ES-I3 (cell line): ENCODE measurements around the gene UBE3D.
"Not testable (repeated sequence)": the region's sequence is repeated elsewhere in the genome, so short reads cannot be mapped to it uniquely, and the experiment has no call there.

Source experiments
- H3K36me3 ChIP-seq: 2 replicates; pipeline ENCODE4 v1.6.1; 2013; ENCODE audit warnings: mild to moderate bottlenecking, low read length, control low read depth, moderate library complexity; ENCODE audit not compliant: insufficient read depth
- H3K4me1 ChIP-seq: 2 replicates; pipeline ENCODE4 v1.6.1; 2013; ENCODE audit warnings: mild to moderate bottlenecking, control low read depth, low read length; ENCODE audit not compliant: insufficient read depth
- H3K9ac ChIP-seq: 2 replicates; pipeline ENCODE4 v1.6.1; 2013; ENCODE audit warnings: low read depth, mild to moderate bottlenecking, low read length, moderate library complexity
- H3K9me3 ChIP-seq: 2 replicates; pipeline ENCODE4 v1.6.1; 2013; ENCODE audit warnings: mild to moderate bottlenecking, low read length, moderate library complexity; ENCODE audit not compliant: control insufficient read depth, insufficient read depth

Gene UBE3D

DNA sequence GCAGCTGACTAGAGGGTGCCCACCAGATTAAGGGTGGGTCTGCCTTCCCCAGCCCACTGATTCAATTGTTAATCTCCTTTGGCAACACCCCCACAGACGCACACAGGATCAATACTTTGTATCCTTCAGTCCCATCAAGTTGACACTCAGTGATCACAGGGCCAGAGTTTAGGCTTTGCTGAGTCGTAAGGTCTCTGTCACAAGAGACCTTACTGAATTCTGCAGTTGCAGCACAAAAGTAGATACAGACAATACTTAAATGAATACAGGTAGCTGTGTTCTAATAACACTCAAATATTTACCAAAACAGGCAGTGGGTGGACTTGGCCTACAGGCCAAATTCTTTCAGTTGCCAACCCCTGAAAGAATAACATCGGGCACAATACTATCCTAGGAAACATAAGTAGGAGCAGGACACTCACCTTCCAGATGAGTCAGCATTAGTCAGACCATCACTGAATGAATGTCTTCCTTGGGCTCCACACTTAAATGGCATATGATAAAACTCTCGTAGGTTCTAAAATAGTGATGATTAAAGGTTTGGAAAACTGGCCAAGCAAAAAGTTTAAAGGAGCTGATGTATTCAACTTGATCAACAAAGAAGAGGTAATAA is 190.0 kb downstream of the UBE3D start:
- Histone ChIP-seq H3K4me1 (no peaks in the 10 kb centered on the region), H3K36me3 (no peaks in the 10 kb centered on the region), H3K9me3 (no peaks in the 10 kb centered on the region), H3K9ac (no peak overlapping the region)

DNA sequence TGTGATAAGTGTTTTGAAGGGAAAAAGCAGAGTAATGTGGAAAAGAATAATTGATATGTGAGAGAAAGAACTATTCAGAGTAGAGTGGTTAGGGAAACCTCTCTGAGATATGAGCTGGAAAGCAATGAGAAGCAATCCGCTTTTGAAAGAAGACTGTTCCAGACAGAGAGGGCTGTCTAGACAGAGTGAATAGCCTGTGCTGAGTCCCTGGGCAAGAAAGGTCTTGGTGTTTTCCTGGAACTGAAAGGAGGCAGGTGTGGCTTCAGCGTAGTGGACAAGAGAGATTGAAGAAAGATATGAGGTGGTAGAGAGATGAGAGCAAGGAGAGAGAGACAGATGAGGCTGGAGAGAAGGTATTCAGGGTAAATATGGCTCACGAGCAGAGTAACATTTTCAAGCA is 190.8 kb downstream of the UBE3D start:
- Histone ChIP-seq H3K9me3 (no peaks in the 10 kb centered on the region), H3K9ac (no peak overlapping the region), H3K4me1 (no peaks in the 10 kb centered on the region), H3K36me3 (no peaks in the 10 kb centered on the region)

GRCh38 chr6:82872185-82872584 is 193.5 kb downstream of the UBE3D start:
- H3K4me1 ChIP-seq = no peaks in the 10 kb centered on the region
- H3K36me3 ChIP-seq = no peaks in the 10 kb centered on the region
- H3K9ac ChIP-seq = no peak overlapping the region
- H3K9me3 ChIP-seq = no peaks in the 10 kb centered on the region

- no peaks in the 10 kb centered on the region for H3K4me1 ChIP-seq
- H3K36me3 ChIP-seq = no peaks in the 10 kb centered on the region
- no peaks in the 10 kb centered on the region for H3K9me3 ChIP-seq
Observed at GRCh38 chr6:82870582-82871172, 195.0 kb downstream of the UBE3D start.

GRCh38 chr6:82869493-82869892 is 196.1 kb downstream of the UBE3D start:
- Histone ChIP-seq H3K9ac (no peak overlapping the region), H3K4me1 (no peaks in the 10 kb centered on the region), H3K36me3 (no peaks in the 10 kb centered on the region), H3K9me3 (no peaks in the 10 kb centered on the region)

More at GRCh38 chr6:82870582-82871172, 195.0 kb downstream of the UBE3D start:
- H3K9ac ChIP-seq = no peak overlapping the region

GRCh38 chr6:82867946-82868345 is 197.7 kb downstream of the UBE3D start:
- H3K36me3 ChIP-seq = no peaks in the 10 kb centered on the region
- no peaks in the 10 kb centered on the region for H3K9me3 ChIP-seq
- H3K4me1 ChIP-seq = no peaks in the 10 kb centered on the region
- no peak overlapping the region for H3K9ac ChIP-seq

- H3K9ac ChIP-seq = no peak overlapping the region
- H3K36me3 ChIP-seq = no peaks in the 10 kb centered on the region
- H3K4me1 ChIP-seq = no peaks in the 10 kb centered on the region
Observed at GRCh38 chr6:82866446-82866845, 199.2 kb downstream of the UBE3D start.

DNA sequence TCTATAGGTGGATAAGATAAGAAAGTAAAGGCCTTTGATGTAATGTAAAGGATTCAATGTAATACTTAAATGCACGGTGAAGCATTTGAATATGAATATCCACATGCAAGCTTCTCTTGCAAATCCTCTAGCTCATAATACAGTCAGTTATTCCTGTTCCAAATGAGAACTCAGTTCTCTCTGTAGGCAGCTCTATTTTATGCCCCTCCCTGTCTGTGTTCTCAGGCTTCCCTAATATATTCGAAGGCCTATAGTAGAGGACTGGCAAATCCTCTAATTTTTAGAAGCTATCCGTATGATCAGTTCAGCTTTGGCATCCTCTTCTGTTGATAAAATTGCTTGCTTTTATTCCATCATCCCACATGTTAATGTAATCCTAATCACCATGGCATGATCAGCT is 200.2 kb downstream of the UBE3D start:
- no peak overlapping the region for H3K9ac ChIP-seq
- no peaks in the 10 kb centered on the region for H3K4me1 ChIP-seq
- H3K36me3 ChIP-seq = no peaks in the 10 kb centered on the region
- H3K9me3 ChIP-seq = no peaks in the 10 kb centered on the region

More at GRCh38 chr6:82866446-82866845, 199.2 kb downstream of the UBE3D start:
- no peaks in the 10 kb centered on the region for H3K9me3 ChIP-seq

DNA sequence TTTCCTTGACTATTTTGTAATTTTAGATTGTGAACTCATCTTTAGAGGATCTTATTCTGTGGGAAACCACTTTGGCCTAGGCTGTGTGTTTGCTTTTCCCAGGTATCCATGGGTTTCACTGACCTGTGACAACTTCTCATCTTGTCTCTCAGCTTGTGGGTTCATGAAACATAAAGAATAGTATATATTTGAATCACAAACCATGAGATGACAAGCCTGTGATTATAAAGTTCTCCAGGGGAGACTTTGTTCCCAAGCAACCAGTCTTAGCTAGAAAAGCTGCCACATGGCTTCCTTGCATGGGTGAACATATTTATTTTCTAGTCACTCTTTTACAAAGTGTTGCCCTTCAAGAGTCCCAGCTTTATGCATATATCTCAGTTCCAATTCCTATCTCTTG is 201.9 kb downstream of the UBE3D start:
- Histone ChIP-seq H3K4me1 (no peaks in the 10 kb centered on the region), H3K36me3 (no peaks in the 10 kb centered on the region), H3K9ac (no peak overlapping the region), H3K9me3 (no peaks in the 10 kb centered on the region)

DNA sequence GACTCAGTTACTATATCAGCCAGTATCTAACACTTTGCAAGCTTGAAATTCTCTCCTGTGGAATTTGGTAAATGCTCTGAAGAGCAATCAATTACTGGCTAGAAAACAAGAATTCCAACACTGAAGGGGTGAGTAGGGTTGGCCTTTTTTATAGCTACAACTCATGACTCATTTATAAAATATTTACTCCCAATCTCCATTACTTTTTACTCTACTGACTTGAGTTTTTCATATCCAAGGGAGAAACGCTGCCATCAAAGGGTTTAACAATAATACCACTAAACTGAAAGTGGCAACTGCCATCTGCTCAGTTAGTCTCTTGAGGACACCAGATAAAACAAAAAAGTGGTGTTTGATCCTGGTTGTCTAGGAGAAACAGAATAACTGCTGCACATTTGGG is 203.1 kb downstream of the UBE3D start:
- no peaks in the 10 kb centered on the region for H3K9me3 ChIP-seq
- no peaks in the 10 kb centered on the region for H3K4me1 ChIP-seq
- no peaks in the 10 kb centered on the region for H3K36me3 ChIP-seq
- no peak overlapping the region for H3K9ac ChIP-seq

DNA sequence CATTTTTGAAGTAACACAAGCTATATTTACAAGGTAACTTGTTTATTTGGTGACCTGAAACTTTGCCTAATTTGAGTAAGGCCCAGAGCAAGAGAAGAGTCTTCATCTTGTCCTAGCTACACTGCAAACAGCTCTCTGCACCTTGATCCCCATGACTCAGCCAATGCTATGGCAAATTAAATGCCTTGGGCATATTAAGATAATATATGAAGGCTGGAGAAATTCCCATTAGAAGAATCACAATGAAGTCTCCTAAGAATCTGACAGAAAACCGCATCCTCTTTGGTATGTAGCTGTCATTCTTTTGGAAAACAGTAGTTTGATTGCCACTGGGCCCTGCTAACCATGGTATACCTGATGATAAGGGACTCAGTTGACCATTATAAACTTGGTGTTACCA is 204.5 kb downstream of the UBE3D start:
- no peaks in the 10 kb centered on the region for H3K9me3 ChIP-seq
- no peaks in the 10 kb centered on the region for H3K4me1 ChIP-seq
- no peak overlapping the region for H3K9ac ChIP-seq
- no peaks in the 10 kb centered on the region for H3K36me3 ChIP-seq

GRCh38 chr6:82856077-82856476 is 209.6 kb downstream of the UBE3D start:
- not testable (repeated sequence) for H3K9ac ChIP-seq, H3K36me3 ChIP-seq, H3K9me3 ChIP-seq, H3K4me1 ChIP-seq

- not testable (repeated sequence) for H3K4me1 ChIP-seq, H3K36me3 ChIP-seq, H3K9ac ChIP-seq, H3K9me3 ChIP-seq
Observed at GRCh38 chr6:82852904-82853303, 212.7 kb downstream of the UBE3D start.

GRCh38 chr6:82843291-82843885 is 222.3 kb downstream of the UBE3D start:
- Histone ChIP-seq H3K4me1 (no peaks in the 10 kb centered on the region), H3K36me3 (no peaks in the 10 kb centered on the region), H3K9ac (no peak overlapping the region), H3K9me3 (no peaks in the 10 kb centered on the region)

- Histone ChIP-seq H3K9ac (no peak overlapping the region), H3K4me1 (no peaks in the 10 kb centered on the region), H3K9me3 (no peaks in the 10 kb centered on the region), H3K36me3 (no peaks in the 10 kb centered on the region)
Observed at GRCh38 chr6:82842721-82843120, 222.9 kb downstream of the UBE3D start.
